Activated CD4-positive, alpha-beta T cell treated with anti-CD3 and anti-CD28 coated beads, Interleukin-10, Interleukin-2, amounts not matched to agents 100 ng/mL and 50 ng/mL, durations not matched to agents 16 hours and 8 hours (primary cell): ENCODE measurements around the gene MYO3B.
"Not testable (repeated sequence)": the region's sequence is repeated elsewhere in the genome, so short reads cannot be mapped to it uniquely, and the experiment has no call there.

Experiments
- DNase-seq: peaks from one replicate; pipeline ENCODE4 v3.0.0-alpha.2; 2020

The MYO3B gene

DNA sequence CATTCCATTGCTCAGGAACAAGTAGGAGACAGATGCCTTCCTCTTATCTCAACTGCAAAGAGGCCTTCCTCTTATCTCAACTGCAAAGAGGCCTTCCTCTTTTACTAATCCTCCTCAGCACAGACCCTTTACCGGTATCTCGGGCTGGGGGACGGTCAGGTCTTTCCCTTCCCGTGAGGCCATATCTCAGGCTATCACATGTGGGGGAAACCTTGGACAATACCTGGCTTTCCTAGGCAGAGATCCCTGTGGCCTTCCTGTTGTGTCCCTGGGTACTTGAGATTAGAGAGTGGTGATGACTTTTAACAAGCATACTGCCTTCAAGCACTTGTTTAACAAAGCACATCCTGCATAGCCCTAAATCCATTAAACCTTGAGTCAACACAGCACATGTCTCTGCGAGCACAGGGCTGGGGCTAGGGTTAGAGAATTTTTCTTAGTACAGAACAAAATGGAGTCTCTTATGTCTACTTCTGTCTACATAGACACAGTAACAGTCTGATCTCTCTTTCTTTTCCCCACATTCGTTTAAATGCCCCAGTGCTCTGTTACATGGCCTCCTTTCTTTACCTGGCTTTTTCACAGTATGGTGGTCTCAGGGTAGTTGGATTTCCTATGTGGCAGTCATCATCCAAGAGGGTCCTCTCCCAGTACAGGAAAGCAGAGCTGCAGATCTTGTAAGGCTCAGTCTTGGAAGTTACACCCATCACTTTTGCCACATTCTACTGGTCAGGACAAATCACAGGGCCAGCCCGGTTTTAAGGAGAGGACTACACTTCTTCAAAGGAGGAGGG, 86.0 kb downstream of the MYO3B start:
- DNase-seq, result not testable (repeated sequence)

DNA sequence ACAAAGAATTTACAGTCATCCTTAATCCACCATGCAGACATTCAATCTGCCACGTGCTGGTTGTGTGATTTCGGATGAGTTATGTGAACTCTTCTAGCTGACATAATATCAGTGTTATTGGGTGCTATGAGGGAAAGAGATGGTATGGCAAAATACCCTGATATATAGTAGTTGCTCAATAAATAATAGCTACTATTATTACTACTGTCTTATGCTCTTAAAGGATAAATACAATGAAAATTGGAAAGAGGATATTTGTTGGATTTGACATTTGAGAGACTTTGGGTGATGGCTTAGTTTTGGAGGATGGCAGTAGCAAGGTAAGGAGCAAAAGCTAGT, 86.5 kb downstream of the MYO3B start:
- DNase-seq, result no peak

DNA sequence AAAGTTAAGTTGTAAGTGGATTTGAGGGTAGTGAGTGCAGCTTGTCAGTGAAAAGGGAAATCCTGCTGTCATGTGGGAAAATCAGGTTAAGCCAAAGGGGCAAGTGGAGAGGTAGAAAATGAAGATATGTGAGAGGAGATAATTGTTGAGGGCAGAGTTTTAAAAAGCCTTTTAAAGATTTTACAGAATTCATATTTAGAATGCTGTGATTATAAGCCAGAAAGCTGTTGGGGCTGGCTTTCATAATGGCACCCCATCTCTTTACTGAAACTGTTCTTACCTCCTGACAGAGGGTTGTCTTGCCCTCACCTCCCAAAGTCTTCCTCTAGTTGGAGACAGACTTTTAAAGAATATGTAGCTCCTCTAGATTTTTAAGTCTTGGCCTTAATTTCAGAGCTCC, 86.9 kb downstream of the MYO3B start:
- no peak for DNase-seq

DNA sequence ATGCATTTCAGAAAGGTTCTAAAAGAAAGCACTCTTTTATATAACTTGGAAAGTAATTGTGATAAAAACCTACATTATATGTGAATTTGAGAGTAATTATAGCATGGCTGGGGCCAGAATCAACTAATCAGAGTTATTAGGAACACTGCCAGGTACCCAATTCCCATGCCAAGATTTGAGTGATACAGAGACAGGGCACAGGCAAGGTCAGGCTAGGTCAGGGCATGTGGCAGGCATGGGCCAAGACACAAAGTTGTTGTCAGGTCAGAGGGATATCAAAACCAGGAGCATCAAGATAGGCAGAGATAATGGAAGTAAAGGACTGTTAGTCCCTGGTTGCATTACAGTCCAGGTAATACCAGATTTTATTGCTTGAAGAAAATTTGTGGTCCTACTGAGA, 87.4 kb downstream of the MYO3B start:
- no peak for DNase-seq

DNA sequence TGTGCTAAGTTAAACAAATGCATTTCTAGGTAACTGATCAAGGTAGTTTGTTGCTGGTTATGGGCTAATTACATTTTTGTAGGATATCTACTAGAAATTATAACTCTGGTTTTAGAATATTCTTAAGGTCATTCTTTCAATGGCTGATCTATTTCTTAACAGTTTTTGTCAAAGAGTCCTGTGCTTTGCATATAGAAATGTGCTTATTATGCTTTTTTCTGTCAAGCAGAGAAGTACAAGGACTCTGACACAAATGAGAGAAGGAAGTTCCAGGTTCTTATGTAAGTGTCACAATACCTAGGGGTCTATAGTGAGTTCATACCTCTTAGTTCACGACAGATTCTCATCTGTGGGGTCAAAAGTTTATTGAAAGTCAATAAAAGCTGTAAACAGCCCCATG, 88.4 kb downstream of the MYO3B start:
- DNase-seq, result no peak

DNA sequence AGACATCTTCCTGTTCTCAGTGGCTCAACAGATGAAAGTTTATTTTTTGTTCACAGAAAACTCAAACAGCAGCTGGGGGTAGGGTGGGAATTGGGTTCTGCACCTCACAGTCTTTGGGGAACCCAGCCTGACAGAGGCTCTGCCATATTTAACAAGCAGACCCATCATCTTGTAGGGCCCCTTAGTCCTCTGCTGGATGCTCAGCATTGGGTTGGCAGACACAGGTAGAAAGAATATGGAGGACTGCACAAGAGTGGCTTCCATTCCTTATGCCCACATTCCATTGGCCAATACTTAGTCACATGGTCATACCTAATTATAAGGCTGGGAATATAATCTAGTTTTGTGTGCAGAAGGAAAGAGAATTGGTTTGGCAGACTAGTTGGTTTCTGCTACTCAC, 89.1 kb downstream of the MYO3B start:
- no peak for DNase-seq

DNA sequence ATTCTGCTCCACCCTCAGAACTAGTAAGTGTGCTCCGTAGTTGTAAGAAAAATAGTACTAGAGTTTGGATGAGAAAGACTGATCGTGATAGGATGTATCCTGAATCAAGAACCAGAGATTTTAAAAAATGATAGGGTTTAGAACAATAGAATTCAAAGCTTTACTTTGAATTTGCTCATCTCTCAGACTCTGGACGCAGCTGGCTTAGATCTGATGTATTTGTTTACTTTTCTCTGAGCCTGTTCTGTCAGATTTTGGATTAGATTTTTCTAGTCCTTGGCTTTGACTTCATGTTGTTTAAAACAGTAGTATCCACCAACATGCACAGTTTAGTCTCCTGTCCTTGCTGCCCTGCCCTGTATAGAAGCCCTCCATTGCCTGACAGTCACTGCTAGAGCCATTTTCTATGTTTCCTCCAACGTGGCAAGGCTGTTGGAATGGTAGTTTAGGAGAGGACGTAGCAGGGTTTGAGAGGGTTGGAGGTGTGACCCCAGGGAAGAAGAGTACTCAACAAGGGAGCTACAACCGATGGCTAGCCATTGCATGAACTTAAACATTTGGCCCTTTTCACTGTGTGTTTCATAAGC, 92.4 kb downstream of the MYO3B start:
- DNase-seq, result no peak

DNA sequence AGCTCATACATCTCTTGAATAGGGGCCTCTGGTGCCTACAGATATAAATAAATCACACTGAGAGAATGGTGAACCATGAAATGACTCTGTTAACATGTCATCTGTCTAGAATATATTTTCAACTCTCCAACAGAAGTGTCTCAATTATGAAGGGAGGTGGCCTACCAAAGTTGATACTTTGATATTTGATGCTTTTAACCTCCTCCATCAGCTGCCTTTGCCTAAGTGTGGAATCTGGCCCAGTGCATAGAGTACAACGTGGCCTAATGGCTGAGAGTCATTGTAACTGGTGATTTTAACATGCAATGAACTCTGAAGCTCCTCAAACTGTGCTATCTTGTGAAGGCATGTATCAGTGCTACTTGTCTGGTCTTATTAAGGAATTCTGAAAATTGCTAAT, 93.4 kb downstream of the MYO3B start:
- no peak for DNase-seq

DNA sequence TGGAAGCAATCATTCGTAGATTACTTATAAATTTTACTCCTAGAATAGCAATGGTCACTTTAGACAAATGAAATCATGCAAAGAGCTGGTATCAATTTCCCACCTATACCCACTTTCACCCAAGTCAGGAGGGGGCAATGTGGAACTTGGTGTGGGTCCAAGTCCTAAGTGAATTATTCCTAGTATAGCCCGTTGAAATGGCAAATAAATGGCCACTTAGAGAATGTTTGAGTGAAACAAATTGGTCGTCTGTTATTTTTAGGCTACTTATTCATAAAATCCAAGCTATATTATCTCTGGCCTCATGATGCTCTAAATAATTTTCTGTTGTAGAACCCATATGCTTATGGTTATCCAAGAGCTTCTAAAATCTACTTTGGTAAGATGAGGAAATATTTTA, 98.1 kb downstream of the MYO3B start:
- DNase-seq, result no peak

DNA sequence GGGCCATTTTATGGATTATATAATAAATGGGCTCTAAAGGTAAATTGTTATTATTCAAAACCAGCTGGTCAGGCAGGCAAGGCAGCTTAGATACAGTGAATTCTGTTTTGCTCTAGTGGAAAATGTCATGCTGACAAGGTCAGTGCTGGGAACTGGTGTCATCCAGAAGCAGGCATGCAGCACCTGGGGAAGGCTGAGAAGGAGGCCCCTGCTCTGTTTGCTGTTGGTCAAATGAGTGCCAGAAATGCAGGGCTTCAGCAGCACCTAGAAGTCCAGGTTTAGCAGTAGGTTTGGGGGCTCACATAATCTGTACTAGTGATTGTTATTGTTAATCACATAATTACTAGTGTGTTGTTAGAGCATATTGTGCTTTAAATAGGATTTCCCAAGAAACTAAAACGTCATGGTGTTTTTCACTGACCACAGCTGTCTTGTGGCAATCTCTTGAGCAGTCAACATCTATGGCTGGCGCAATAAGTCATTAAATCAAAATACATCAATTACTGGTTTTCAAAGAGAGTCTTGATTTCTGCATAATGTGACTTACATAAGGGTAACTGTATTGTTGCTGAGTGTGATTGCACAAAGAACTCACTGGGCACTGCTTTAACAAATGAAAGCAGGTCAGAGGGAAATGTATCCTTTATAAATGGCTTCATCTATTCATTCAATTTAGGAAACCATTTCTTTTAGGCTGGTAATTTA, 99.1 kb downstream of the MYO3B start:
- no peak for DNase-seq

DNA sequence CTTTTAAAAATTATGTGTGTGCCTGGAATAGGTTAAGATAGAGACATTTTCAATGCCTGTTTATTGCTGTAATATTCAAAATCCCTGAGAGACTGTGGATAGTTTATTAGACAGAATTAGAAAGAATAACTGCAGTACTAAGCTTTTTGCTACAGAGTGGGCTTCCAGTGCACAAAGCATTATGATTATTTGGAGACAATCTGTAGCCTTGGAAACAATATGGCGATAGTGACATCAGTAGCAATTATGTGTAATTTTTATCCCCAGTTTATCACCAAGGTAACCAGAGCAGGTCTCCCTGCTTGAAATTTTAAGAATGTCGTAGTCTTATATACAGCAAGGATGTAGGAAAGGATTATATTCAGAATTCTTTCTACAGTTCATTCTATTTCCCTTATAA, 100.0 kb downstream of the MYO3B start:
- DNase-seq, result no peak

DNA sequence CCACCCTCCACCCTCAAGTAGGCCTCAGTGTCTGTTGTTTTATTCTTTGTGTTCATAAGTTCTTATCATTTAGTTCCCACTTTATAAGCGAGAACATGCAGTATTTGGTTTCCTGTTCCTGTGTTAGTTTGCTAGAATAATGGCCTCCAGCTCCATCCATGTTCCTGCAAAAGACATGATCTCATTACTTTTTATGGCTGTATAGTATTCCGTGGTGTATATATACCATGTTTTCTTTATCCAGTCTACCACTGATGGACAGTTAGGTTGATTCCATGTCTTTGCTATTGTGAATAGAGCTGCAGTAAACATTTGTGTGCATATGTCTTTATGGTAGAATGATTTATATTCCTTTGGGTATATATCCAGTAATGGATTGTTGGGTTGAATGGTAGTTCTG, 101.7 kb downstream of the MYO3B start:
- DNase-seq, result not testable (repeated sequence)

DNA sequence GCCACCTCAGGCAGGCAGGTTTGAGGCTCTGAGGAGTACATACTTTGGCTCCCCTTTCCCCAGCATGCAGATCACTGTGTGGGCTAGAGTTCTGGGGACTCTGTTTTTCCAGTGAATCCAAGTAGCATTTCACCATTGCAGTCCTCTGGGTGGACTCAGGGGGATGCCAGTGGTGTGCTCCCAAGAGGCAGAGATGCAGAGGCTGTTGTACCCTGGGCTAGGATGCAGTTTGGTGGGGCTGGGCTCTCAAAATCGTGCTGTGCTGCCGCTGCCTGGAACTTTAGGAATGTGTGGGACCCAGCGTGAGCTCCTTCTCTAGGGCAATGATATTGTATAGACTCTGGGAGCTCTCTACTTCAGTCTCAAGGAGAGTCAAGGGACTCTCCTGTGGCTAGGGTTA, 104.9 kb downstream of the MYO3B start:
- DNase-seq, result no peak

DNA sequence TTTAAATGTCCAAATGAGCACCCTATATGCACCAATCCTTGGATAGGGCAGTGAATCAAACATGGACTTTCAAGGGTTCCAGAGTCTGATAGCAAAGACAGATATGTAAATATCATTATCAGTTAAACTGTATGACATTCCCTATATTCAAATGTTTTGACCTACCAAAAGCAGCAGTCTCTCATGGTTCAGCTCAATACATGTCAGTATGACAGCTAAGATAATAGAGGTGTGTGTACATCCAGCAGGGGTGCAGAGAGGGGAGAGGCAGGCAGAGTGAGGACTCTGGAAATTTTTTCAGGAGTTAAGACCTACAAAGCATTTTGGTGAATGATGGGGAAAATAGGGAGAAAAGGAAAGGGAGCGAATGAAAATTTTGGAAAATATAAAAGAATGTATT, 106.3 kb downstream of the MYO3B start:
- no peak for DNase-seq

DNA sequence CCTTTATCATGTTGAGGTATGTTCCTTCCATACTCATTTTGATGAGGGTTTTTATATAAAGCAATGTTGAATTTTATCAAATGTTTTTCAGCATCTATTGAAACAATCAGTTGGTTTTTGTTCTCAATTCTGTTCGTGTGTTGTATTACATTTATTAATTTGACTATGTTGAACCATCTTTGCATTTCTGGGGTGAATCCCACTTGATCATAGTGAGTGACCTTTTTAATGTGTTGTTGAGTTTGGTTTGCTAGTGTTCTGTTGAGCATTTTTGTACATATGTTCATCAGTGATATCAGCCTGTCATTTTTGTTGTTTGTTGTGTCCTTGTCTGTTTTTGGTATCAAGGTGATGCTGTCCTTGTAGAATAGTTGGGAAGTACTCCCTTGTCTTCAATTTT, 110.9 kb downstream of the MYO3B start:
- no peak for DNase-seq

DNA sequence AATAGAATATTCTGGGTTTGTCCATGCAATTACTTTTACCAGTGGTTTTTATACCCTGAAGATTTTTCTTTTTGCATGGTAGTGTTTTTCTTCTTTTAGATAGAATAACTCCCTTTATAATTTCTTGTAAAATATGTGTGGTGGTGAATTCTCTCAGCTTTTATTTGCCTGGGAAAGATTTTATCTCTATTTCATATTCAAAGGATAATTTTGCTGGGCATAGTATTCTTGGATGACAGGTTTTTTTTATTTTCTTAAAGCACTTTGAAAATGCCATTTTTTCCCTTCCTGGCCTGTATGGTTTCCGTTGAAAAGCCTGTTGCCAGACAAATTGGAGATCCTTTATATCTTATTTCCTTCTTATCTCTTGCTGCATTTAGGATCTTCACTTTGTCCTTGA, 113.5 kb downstream of the MYO3B start:
- DNase-seq, result no peak

DNA sequence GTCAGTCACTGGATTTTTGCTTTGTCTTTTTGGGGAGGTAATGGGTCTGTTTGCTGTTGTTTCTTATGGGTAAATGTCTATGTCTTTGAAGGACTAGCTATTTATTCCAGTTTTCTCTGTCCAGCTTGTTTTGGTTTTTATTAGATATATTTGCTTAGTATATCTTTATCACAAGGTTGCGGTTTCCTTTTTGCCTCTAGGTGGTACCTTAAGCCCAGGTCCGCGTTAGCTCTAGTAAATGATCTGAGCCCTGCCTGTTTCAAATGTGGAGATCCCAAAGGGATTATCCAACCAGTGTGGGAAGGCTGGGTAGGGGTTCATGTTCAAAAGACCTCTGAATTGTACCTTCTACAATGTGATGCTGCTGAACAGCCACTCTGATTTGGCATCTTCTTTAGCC, 114.5 kb downstream of the MYO3B start:
- DNase-seq, result no peak

DNA sequence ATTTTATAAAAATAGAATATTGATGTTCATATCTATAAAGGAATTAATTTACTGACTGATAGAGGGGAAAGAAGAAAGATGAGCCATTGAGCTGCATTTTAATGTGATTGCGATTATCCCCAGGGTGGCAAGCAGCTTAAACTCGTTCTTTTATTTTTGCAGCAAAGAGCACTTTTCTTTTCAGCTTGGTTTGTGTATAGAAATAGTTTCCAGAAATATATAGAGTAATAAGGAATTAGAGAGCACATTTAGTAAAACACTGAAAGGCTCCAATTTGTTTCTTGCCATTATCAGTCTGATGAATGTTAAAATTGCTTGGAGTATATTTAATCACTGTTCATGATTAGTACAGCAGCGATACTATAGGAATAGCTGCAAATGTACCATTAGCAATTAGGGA, 119.5 kb downstream of the MYO3B start:
- DNase-seq, result no peak

DNA sequence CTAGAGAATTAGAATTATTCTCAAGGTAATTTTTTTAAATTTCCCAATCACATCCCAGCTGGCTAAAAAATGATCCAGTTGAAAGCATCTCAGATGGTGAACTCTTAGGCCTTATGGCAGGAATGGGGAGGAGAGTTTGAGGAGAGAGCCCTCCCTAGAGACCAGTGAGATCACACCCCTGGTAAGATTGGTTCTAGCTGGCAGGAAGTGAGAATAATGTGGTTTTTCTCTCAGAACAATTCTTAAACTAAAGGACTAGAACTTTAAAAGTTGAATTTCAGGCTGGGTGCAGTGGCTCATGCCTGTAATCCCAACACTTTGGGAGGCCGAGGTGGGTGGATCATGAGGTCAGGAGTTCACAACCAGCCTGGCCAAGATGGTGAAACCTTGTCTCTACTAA, 120.2 kb downstream of the MYO3B start:
- DNase-seq, result no peak

DNA sequence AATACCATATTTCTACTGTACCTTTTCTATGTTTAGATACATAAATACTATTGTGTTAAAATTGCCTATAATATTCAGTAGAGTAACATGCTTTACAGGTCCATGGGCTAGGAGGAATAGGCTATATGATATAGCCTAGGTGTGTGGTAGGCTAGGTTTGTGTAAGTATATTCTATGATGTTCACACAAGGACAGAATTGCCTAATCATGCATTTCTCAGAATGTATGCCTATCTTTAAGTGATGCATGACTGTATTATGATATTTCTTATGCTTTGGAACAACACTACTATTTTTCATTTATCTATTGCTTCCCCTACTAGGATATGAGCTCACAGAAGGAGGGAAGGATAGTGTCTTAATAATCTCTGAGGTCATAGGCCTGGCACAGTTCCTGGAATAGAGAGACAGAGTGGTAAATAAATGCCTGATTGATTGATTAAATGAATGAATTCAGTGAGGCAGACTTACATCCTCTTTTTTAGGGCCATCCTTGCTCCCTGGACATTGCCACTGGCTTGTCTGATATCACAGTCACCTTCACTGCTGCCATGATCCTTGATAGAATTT, 121.0 kb downstream of the MYO3B start:
- no peak for DNase-seq

DNA sequence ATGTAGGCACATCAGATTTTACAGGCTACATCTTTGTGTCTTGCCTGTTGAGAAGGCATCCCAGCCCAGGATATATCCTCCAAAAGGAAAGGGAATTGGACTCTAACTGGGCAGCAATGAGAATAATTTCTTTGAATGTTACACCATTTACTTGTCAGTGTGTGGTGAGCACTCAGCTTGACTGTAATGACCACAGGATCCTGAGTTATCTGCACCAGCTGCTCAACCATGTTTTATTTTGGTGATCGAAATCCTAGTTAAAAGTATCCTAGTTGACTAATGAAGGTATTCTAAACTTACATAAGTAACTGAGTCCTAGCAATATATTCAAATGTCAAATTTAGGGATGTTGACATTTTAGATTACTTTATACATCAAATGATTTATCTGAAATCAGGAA, 123.0 kb downstream of the MYO3B start:
- no peak for DNase-seq

DNA sequence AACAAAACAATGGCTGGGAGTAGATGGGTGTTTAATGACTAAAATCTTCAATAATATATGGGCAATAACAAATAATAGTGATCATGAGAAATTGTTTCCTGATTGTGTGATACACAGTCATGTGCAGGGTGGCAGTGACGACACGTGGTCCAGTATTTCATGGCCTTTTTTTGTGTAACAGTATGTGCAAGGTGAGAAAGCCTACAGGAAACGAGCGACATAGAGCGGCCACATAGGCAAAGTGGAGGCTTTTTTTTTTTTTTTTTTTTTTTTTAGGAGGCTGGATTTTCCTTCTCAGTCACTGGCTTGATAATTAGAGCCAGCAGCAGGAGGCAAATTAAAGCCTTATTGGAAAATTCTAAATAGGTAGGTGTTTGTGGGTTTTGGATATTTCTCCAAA, 123.7 kb downstream of the MYO3B start:
- no peak for DNase-seq

DNA sequence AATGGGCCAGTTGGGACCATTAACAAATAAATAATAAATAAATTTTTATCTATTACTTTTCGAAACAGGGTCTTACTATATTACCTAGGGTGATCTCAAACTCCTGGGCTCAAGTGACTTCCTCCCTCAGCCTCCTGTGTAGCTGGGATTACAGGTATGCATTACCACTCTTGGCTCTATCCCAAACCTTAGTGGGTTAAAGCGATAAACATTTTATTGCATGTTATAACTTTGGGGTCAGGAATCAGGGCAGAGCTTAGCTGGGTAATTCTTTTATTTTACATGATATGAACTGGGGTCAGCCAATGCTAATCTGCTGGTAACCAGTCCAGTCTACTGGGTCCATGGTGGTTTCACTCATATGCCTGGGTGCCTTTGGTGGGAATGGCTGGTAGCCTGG, 127.8 kb downstream of the MYO3B start:
- no peak for DNase-seq

DNA sequence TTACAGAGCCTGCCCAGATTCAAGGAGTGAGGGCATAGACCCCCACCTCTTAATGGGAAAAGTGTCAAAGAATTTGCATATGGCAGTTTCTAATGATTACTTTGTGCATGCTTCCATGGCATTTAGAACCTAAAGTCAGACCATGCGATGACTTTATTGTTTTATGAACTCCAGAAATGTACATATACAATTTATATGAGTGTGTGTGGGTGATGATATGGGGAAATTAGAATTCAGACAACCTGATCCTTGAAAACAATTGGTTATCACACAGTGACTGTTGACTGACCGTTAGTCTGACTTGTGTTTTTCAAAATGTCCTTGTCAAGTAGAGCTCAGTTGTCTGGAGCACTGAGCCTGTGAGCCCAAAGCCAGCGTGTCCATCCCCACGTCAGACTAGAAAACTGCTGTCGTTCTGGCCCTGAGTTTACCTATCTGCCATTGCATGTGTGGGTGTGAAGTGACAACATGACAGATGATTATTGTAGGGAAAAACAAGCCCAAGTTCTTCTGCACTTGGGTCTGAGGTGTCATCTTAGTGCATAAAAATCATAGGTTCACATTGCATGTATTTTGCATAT, 128.4 kb downstream of the MYO3B start:
- no peak for DNase-seq
